PC-3 (cell line): ENCODE results near the gene GTF2A1L. TPM values are rescaled to one million over a fixed set of nuclear protein-coding genes. Genes with fewer than 3 reads are reported as not detected.

Experiments
- ATAC-seq: fragments of 200-7000 bp; cut with Tn5 transposase; 2 replicates; pipeline ENCODE4 v1.9.1; 2020; ENCODE audit warnings: mild to moderate bottlenecking, moderate library complexity
- BruUV-seq: library from RNA; stranded (reverse); fragments of 400-500 nt; replicated peaks from 2 replicates; lab custom pipeline; 2021; lab: Mats Ljungman, UMichigan
- CTCF ChIA-PET: fragments of 300-600 bp; sonication (Branson Sonifier 250); formaldehyde crosslinking; loops from one replicate; lab custom pipeline; 2022; ENCODE audit warnings: antibody characterized with exemption; lab: Charles Lee
- POLR2A ChIA-PET: fragments of 300-600 bp; sonication (Branson Sonifier 250); formaldehyde crosslinking; loops from one replicate; lab custom pipeline; 2022; ENCODE audit warnings: antibody characterized with exemption; ENCODE audit not compliant: unreplicated experiment; lab: Charles Lee
- DNase-seq: peaks from one replicate; pipeline ENCODE4 v3.0.0-alpha.2; 2015
- H2AFZ ChIP-seq: fragments of 300-600 bp; sonication (generic); 2 replicates; pipeline ENCODE4 v1.6.0; 2016; ENCODE audit warnings: antibody characterized with exemption, low read length
- H3F3A ChIP-seq: fragments of 300-600 bp; sonication (generic); one replicate; pipeline ENCODE4 v1.6.0; 2017; ENCODE audit warnings: antibody characterized with exemption, low read length, control low read depth, mild to moderate bottlenecking; ENCODE audit not compliant: unreplicated experiment
- H3K27ac ChIP-seq: fragments of 300-600 bp; sonication (generic); 2 replicates; pipeline ENCODE4 v1.5.1; 2016; ENCODE audit warnings: mild to moderate bottlenecking, low read length
- H3K27me3 ChIP-seq: fragments of 300-600 bp; sonication (generic); 2 replicates; pipeline ENCODE4 v1.6.1; 2016; ENCODE audit warnings: low read length, mixed read lengths
- H3K36me3 ChIP-seq: fragments of 300-600 bp; sonication (generic); 2 replicates; pipeline ENCODE4 v1.6.1; 2016; ENCODE audit warnings: low read depth, mixed run types, low read length, mixed read lengths
- H3K4me1 ChIP-seq: fragments of 300-600 bp; sonication (generic); 2 replicates; pipeline ENCODE4 v1.5.1; 2016; ENCODE audit warnings: low read length; ENCODE audit not compliant: insufficient read depth
- H3K4me2 ChIP-seq: fragments of 300-600 bp; sonication (generic); 2 replicates; pipeline ENCODE4 v1.6.0; 2016; ENCODE audit warnings: low read length
- H3K4me3 ChIP-seq: fragments of 300-600 bp; sonication (generic); 2 replicates; pipeline ENCODE4 v1.5.1; 2016; ENCODE audit warnings: mild to moderate bottlenecking, low read length, mixed read lengths
- H3K79me2 ChIP-seq: fragments of 300-600 bp; sonication (generic); 2 replicates; pipeline ENCODE4 v1.6.1; 2017; ENCODE audit warnings: low read length, mixed read lengths
- H3K9ac ChIP-seq: fragments of 300-600 bp; sonication (generic); 2 replicates; pipeline ENCODE4 v1.6.0; 2016; ENCODE audit warnings: mild to moderate bottlenecking, low read length
- H3K9me2 ChIP-seq: fragments of 300-600 bp; sonication (generic); replicated peaks from 2 replicates; pipeline ENCODE4 v1.6.1; 2016; ENCODE audit warnings: mixed run types, low read length, mixed read lengths
- H3K9me3 ChIP-seq: fragments of 300-600 bp; sonication (generic); 2 replicates; pipeline ENCODE4 v1.6.1; 2016; ENCODE audit warnings: low read length, mixed read lengths
- H4K20me1 ChIP-seq: fragments of 300-600 bp; sonication (generic); 2 replicates; pipeline ENCODE4 v1.6.1; 2016; ENCODE audit warnings: low read length, mixed read lengths
- EZH2 ChIP-seq: fragments of 300-600 bp; sonication (generic); IDR thresholded peaks from one replicate; pipeline ENCODE4 v1.6.1; 2017; ENCODE audit warnings: antibody characterized with exemption, mild to moderate bottlenecking, low read length; ENCODE audit not compliant: unreplicated experiment
- EZH2phosphoT487 ChIP-seq: fragments of 300-600 bp; sonication (generic); IDR thresholded peaks from 2 replicates; pipeline ENCODE4 v1.6.1; 2018; ENCODE audit warnings: mild to moderate bottlenecking, antibody characterized with exemption, low read length, borderline replicate concordance
- intact Hi-C: fragments of 100-400 bp; cut with micrococcal nuclease; formaldehyde crosslinking; loops from 2 replicates; pipeline ENCODE4 v1.9.0; 2023
- total RNA-seq: library from RNA; depleted of rRNA; stranded (reverse); fragments of >200 nt; gene quantifications from 2 replicates; pipeline ENCODE4 v1.2.3, GENCODE V29; 2014
- TF ChIP-seq, protein P1 (sequence below): fragments of 300-600 bp; sonication (generic); conservative IDR thresholded peaks from 2 replicates; pipeline ENCODE4 v1.5.1; 2017; ENCODE audit warnings: antibody characterized with exemption, low read depth, mild to moderate bottlenecking, low read length

The GTF2A1L gene
- total RNA-seq, 1 experiment from 2014 or later, result not detected

DNA sequence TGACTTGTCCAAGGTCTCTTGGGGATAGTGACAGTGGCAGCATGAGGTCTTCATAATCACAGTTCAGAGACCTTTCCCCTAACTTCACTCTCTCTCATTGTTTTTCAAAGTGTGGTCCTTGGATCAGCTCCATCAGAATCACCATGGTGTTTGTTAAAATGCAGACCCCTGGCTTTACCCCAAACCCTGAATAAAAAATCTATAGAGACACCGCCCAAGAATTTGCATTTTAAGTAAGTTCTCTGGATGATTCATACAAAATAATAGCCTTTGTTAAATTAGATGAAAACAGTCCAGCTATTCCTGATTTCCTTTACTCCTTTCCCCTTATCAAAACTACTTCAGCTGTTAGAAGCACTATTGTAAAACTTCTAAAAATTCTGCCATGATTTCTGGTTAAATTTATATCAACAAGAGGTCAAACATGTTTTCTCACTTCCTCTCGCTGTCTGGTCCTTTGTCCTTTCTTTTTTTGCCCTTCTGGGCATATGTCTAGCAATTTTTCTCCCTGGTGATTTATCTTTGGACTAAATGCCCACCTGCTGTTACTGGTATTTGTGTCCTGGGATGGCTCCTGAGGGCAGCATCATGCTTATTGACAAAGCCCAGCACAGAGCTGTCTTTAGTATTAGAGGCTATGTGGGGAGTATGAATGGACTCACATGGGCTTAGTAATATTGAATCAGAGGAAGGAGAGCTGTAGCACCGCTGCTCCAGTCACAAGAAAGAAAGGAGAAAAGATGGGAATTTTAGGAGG lies 74.5 kb downstream of the GTF2A1L start:
- Histone ChIP-seq H2AFZ (no peak overlapping the region), H3K4me2 (no peak overlapping the region), H3K9me2 (no peaks in the 10 kb centered on the region), H3K4me3 (no peak overlapping the region), H3K4me1 (no peaks in the 10 kb centered on the region), H3K36me3 (no peaks in the 10 kb centered on the region), H3K9me3 (no peaks in the 10 kb centered on the region), H4K20me1 (no peaks in the 10 kb centered on the region), H3K27ac (no peak overlapping the region), H3K79me2 (no peaks in the 10 kb centered on the region), H3K9ac (no peak overlapping the region), H3K27me3 (peaks cover 39% of the 10 kb centered on the region), H3F3A (no peaks in the 10 kb centered on the region)
- ATAC-seq, result no peak
- BruUV-seq, result no TSS peak
- TF ChIP-seq EZH2, result no peak
- TF ChIP-seq EZH2phosphoT487, result no peak
- TF ChIP-seq, protein P1, sequence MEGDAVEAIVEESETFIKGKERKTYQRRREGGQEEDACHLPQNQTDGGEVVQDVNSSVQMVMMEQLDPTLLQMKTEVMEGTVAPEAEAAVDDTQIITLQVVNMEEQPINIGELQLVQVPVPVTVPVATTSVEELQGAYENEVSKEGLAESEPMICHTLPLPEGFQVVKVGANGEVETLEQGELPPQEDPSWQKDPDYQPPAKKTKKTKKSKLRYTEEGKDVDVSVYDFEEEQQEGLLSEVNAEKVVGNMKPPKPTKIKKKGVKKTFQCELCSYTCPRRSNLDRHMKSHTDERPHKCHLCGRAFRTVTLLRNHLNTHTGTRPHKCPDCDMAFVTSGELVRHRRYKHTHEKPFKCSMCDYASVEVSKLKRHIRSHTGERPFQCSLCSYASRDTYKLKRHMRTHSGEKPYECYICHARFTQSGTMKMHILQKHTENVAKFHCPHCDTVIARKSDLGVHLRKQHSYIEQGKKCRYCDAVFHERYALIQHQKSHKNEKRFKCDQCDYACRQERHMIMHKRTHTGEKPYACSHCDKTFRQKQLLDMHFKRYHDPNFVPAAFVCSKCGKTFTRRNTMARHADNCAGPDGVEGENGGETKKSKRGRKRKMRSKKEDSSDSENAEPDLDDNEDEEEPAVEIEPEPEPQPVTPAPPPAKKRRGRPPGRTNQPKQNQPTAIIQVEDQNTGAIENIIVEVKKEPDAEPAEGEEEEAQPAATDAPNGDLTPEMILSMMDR, result no peak
- DNase-seq, result no peak
- POLR2A ChIA-PET, result no interaction called here
- intact Hi-C loops, result no loop called here
- CTCF ChIA-PET, result no interaction called here

DNA sequence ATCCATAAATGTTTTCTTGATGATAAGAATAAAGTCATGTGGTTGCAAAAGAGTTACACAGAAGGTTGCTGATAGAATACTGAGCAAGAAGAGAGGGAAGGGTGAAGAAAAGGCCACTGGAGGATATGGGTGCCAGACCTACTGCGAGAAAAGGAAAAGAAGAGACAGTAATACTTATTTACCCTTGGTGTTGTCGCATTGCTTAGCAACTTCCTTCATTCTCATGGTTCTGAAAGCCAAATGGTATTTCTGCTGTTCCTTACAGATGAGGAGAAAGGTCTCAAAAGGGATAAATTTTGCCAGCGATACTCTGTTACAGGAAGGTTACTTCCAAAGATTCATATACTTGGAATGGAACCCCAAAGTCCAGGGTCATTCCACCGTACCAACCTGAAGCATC lies 75.4 kb downstream of the GTF2A1L start:
- no TSS peak for BruUV-seq
- ChIA-PET CTCF (no interaction called here), POLR2A (no interaction called here)
- H3K79me2 ChIP-seq, result no peaks in the 10 kb centered on the region
- no peak for DNase-seq
- no peaks in the 10 kb centered on the region for H3K9me3 ChIP-seq
- no peak for ATAC-seq
- H3K27ac ChIP-seq, result no peak overlapping the region
- H3K9me2 ChIP-seq, result no peaks in the 10 kb centered on the region
- H3K4me1 ChIP-seq, result no peaks in the 10 kb centered on the region
- TF ChIP-seq EZH2 (no peak), EZH2phosphoT487 (no peak)
- TF ChIP-seq, protein P1, result no peak
- intact Hi-C loops, result no loop called here
- no peaks in the 10 kb centered on the region for H4K20me1 ChIP-seq
- H3K27me3 ChIP-seq, result peaks cover 31% of the 10 kb centered on the region
- no peak overlapping the region for H3K4me2 ChIP-seq
- no peak overlapping the region for H3K4me3 ChIP-seq
- no peak overlapping the region for H2AFZ ChIP-seq
- no peak overlapping the region for H3K9ac ChIP-seq
- no peaks in the 10 kb centered on the region for H3F3A ChIP-seq
- H3K36me3 ChIP-seq, result no peaks in the 10 kb centered on the region

DNA sequence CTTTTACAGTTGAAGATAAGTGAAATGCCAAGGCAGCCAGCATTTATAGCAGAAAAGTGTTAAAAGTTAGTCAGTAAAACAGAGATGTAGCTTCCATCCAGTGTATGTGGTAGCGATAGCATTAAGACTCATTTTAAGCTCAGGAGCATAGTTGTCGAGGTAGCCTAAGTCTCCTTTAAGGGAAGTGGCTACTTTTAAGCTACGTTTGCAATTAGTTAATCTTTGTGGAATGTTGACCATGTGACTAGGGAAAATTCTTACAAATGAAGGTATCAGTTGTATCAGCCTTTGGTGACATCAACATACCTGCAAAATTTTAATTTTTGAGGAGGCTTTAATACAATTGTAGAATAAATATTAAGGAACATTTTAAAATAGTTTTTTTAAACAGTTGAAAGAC lies 76.0 kb downstream of the GTF2A1L start:
- Histone ChIP-seq H3K9ac (no peak overlapping the region), H3K27ac (no peak overlapping the region), H4K20me1 (no peaks in the 10 kb centered on the region), H2AFZ (no peak overlapping the region), H3K4me3 (no peak overlapping the region), H3K79me2 (no peaks in the 10 kb centered on the region), H3F3A (no peaks in the 10 kb centered on the region), H3K4me1 (no peaks in the 10 kb centered on the region), H3K9me2 (no peaks in the 10 kb centered on the region), H3K9me3 (no peaks in the 10 kb centered on the region), H3K4me2 (no peak overlapping the region), H3K36me3 (no peaks in the 10 kb centered on the region), H3K27me3 (peaks cover 25% of the 10 kb centered on the region)
- intact Hi-C loops, result no loop called here
- TF ChIP-seq EZH2 (no peak), EZH2phosphoT487 (no peak)
- TF ChIP-seq, protein P1, result no peak
- BruUV-seq, result no TSS peak
- no peak for ATAC-seq
- ChIA-PET CTCF (no interaction called here), POLR2A (no interaction called here)
- no peak for DNase-seq
